ENCODE results near the gene CRYZL1. TPM values are rescaled to one million over a fixed set of nuclear protein-coding genes. Genes with fewer than 3 reads are reported as not detected.

The CRYZL1 gene
- total and polyA plus RNA-seq, 2 donors (not counting 1 experiment from before 2014, with no cell fraction given): 30.7 to 72.6 TPM

GRCh38 chr21:33674226-33674625 lies 32.7 kb upstream of the CRYZL1 start:
- H3K4me3 ChIP-seq (replicated peaks in 1 of 4; ENCODE audit: control extremely low read depth in 1 of 4, insufficient read depth in 1 of 4, low read depth in 3 of 4, low read length in 4 of 4): no peak overlapping the region
- H4K20me1 ChIP-seq (ENCODE audit: control insufficient read depth, extremely low read depth, insufficient read depth, low read length): no peaks in the 10 kb centered on the region
- H3K79me2 ChIP-seq (ENCODE audit: control insufficient read depth, insufficient read depth, low read length): peaks cover 26% of the 10 kb centered on the region
- no peak overlapping the region for H2AFZ ChIP-seq (ENCODE audit: low read length)
- H3K4me1 ChIP-seq (ENCODE audit: control insufficient read depth, extremely low read depth, insufficient read depth, low read length): peaks cover 4% of the 10 kb centered on the region
- H3K9ac ChIP-seq (ENCODE audit: insufficient read depth, low read length): no peak overlapping the region
- no peak for DNase-seq (ENCODE audit: low read depth in 2 of 2)
- H3K36me3 ChIP-seq (ENCODE audit: control insufficient read depth, insufficient read depth, low read length): no peaks in the 10 kb centered on the region
- no peak for TF ChIP-seq EZH2 (IDR thresholded peaks at IDR 0.05; ENCODE audit: low read length, missing control alignments)
- TF ChIP-seq CTCF (conservative IDR thresholded peaks at IDR 0.05 in 1 of 2, IDR thresholded peaks at IDR 0.05 in 1 of 2; ENCODE audit: low read depth in 1 of 2, low read length in 2 of 2): no peak
- no peak overlapping the region for H3K4me2 ChIP-seq (ENCODE audit: extremely low read depth, insufficient read depth, low read length)
- no peaks in the 10 kb centered on the region for H3K9me3 ChIP-seq (ENCODE audit: control insufficient read depth, insufficient read depth, low read depth, low read length)
- no peaks in the 10 kb centered on the region for H3K27me3 ChIP-seq (ENCODE audit: control insufficient read depth, insufficient read depth, low read length)
- no peak overlapping the region for H3K27ac ChIP-seq (ENCODE audit: insufficient read depth, low read length)

GRCh38 chr21:33673473-33673872 lies 31.9 kb upstream of the CRYZL1 start:
- Histone ChIP-seq H4K20me1 (ENCODE audit: control insufficient read depth, extremely low read depth, insufficient read depth, low read length) (no peaks in the 10 kb centered on the region), H3K4me2 (ENCODE audit: extremely low read depth, insufficient read depth, low read length) (no peak overlapping the region), H2AFZ (ENCODE audit: low read length) (no peak overlapping the region), H3K9ac (ENCODE audit: insufficient read depth, low read length) (no peak overlapping the region), H3K27me3 (ENCODE audit: control insufficient read depth, insufficient read depth, low read length) (no peaks in the 10 kb centered on the region), H3K36me3 (ENCODE audit: control insufficient read depth, insufficient read depth, low read length) (no peaks in the 10 kb centered on the region), H3K4me1 (ENCODE audit: control insufficient read depth, extremely low read depth, insufficient read depth, low read length) (peaks cover 6% of the 10 kb centered on the region), H3K79me2 (ENCODE audit: control insufficient read depth, insufficient read depth, low read length) (peaks cover 27% of the 10 kb centered on the region), H3K9me3 (ENCODE audit: control insufficient read depth, insufficient read depth, low read depth, low read length) (no peaks in the 10 kb centered on the region), H3K4me3 (replicated peaks in 1 of 4; ENCODE audit: control extremely low read depth in 1 of 4, insufficient read depth in 1 of 4, low read depth in 3 of 4, low read length in 4 of 4) (no peak overlapping the region), H3K27ac (ENCODE audit: insufficient read depth, low read length) (no peak overlapping the region)
- no peak for TF ChIP-seq EZH2 (IDR thresholded peaks at IDR 0.05; ENCODE audit: low read length, missing control alignments)
- TF ChIP-seq CTCF (conservative IDR thresholded peaks at IDR 0.05 in 1 of 2, IDR thresholded peaks at IDR 0.05 in 1 of 2; ENCODE audit: low read depth in 1 of 2, low read length in 2 of 2): no peak
- DNase-seq (ENCODE audit: low read depth in 2 of 2): no peak

GRCh38 chr21:33670076-33670978 lies 28.8 kb upstream of the CRYZL1 start:
- Histone ChIP-seq H3K9ac (ENCODE audit: insufficient read depth, low read length) (no peak overlapping the region), H3K27me3 (ENCODE audit: control insufficient read depth, insufficient read depth, low read length) (no peaks in the 10 kb centered on the region), H3K9me3 (ENCODE audit: control insufficient read depth, insufficient read depth, low read depth, low read length) (no peaks in the 10 kb centered on the region), H3K4me2 (ENCODE audit: extremely low read depth, insufficient read depth, low read length) (no peak overlapping the region), H4K20me1 (ENCODE audit: control insufficient read depth, extremely low read depth, insufficient read depth, low read length) (no peaks in the 10 kb centered on the region), H3K4me3 (replicated peaks in 1 of 4; ENCODE audit: control extremely low read depth in 1 of 4, insufficient read depth in 1 of 4, low read depth in 3 of 4, low read length in 4 of 4) (no peak overlapping the region), H3K4me1 (ENCODE audit: control insufficient read depth, extremely low read depth, insufficient read depth, low read length) (peaks cover 10% of the 10 kb centered on the region), H3K36me3 (ENCODE audit: control insufficient read depth, insufficient read depth, low read length) (no peaks in the 10 kb centered on the region), H3K79me2 (ENCODE audit: control insufficient read depth, insufficient read depth, low read length) (peaks cover 33% of the 10 kb centered on the region), H3K27ac (ENCODE audit: insufficient read depth, low read length) (no peak overlapping the region), H2AFZ (ENCODE audit: low read length) (no peak overlapping the region)
- TF ChIP-seq CTCF (conservative IDR thresholded peaks at IDR 0.05 in 1 of 2, IDR thresholded peaks at IDR 0.05 in 1 of 2; ENCODE audit: low read depth in 1 of 2, low read length in 2 of 2) (no peak), EZH2 (IDR thresholded peaks at IDR 0.05; ENCODE audit: low read length, missing control alignments) (no peak)
- DNase-seq (ENCODE audit: low read depth in 2 of 2): peak in 1 of 2 donors; percentile 32
